ENCODE data around the gene MSL3.

MSL3 gene

DNA sequence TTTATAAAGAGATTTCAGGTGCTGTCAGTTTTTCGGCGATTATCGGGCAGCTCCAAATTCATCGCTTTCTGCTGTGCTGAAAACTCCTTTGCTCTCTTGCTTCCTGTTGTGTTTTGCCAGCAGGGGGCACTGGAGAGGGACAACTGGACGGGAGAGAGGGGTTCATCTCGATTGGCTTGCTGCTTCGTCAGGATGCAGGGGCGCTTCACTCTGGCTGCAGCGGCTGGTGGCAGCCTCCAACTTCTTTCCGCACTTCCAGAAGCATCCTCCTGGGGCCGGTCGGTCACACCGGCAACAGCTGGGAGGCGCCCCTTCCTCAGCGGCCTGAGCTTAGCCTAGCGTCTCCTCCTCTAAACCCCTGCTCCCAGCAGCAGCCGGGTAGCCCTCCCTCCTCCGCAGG lies 29.5 kb downstream of the MSL3 start:
- peak overlapping the region in 1 of 2 donors; percentile 21 for H3K4me3 ChIP-seq (replicated peaks in 1 of 2; ENCODE audit: low read depth in 2 of 2, low read length in 2 of 2)
- peak; percentile 64 to 67 for DNase-seq (ENCODE audit: low read depth in 2 of 2)
- TF ChIP-seq, protein P1, sequence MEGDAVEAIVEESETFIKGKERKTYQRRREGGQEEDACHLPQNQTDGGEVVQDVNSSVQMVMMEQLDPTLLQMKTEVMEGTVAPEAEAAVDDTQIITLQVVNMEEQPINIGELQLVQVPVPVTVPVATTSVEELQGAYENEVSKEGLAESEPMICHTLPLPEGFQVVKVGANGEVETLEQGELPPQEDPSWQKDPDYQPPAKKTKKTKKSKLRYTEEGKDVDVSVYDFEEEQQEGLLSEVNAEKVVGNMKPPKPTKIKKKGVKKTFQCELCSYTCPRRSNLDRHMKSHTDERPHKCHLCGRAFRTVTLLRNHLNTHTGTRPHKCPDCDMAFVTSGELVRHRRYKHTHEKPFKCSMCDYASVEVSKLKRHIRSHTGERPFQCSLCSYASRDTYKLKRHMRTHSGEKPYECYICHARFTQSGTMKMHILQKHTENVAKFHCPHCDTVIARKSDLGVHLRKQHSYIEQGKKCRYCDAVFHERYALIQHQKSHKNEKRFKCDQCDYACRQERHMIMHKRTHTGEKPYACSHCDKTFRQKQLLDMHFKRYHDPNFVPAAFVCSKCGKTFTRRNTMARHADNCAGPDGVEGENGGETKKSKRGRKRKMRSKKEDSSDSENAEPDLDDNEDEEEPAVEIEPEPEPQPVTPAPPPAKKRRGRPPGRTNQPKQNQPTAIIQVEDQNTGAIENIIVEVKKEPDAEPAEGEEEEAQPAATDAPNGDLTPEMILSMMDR (IDR thresholded peaks at IDR 0.05; ENCODE audit: low read depth, low read length): peak; percentile 71

DNA sequence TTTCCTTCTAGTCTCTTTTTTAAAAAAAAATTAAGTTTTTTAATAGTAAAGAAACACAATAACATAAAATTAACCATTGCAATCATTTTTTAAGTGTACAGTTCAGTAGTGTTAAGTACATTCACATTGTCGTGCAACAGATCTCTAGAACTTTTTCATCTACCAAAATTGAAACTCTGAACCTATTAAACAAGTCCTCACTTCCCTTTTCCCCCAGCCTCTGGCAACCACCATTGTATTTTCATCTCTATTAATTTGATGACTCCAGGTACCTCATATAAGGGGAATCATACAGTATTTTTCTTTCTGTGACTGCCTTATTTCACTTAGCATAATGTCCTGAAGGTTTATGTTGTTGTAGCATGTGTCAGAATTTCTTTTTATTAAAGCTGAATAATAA lies 31.8 kb downstream of the MSL3 start:
- TF ChIP-seq, protein P1 (IDR thresholded peaks at IDR 0.05; ENCODE audit: low read depth, low read length): no peak
- no peak overlapping the region for H3K4me3 ChIP-seq (replicated peaks in 1 of 2; ENCODE audit: low read depth in 2 of 2, low read length in 2 of 2)
- no peak for DNase-seq (ENCODE audit: low read depth in 2 of 2)

DNA sequence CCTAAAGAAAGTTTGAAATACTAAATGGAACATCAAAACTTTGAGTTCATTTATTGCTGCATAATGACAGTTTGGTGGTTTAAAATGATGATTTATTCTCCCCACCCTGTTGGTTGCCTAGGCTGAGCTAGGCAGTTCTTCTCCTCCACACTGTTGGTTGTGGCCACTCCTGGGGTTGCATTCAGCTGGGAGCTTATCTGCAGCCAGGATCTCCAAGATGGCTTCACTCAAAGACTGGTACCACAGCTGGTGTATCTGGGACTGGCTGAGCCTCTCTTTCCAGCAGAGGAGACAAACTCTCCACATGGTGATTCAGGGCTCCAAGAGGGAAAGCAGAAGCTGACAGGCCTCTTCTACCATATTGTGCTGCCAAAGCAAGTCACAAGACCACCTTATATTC lies 33.1 kb downstream of the MSL3 start:
- no peak overlapping the region for H3K4me3 ChIP-seq (replicated peaks in 1 of 2; ENCODE audit: low read depth in 2 of 2, low read length in 2 of 2)
- DNase-seq (ENCODE audit: low read depth in 2 of 2): no peak
- TF ChIP-seq, protein P1 (IDR thresholded peaks at IDR 0.05; ENCODE audit: low read depth, low read length): no peak

DNA sequence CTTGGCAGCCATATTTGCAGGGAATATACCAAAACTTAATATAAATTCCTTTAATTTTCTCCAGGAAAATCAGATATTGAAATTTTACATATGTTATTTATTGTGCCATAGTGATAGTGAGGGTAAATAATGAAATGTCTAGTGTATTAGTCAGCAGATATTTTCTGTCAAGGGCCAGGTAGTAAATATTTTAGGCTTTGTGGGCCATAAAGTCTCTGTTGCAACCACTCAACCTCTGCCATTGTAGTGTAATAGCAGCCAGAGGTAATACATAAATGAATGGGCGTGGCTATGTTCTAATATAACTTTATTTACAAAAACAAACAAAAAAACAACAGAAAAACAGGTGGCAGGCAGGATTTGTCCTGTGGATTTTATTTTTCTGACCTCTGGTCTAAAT lies 33.5 kb downstream of the MSL3 start:
- H3K4me3 ChIP-seq (replicated peaks in 1 of 2; ENCODE audit: low read depth in 2 of 2, low read length in 2 of 2): no peak overlapping the region
- TF ChIP-seq, protein P1 (IDR thresholded peaks at IDR 0.05; ENCODE audit: low read depth, low read length): no peak
- no peak for DNase-seq (ENCODE audit: low read depth in 2 of 2)

DNA sequence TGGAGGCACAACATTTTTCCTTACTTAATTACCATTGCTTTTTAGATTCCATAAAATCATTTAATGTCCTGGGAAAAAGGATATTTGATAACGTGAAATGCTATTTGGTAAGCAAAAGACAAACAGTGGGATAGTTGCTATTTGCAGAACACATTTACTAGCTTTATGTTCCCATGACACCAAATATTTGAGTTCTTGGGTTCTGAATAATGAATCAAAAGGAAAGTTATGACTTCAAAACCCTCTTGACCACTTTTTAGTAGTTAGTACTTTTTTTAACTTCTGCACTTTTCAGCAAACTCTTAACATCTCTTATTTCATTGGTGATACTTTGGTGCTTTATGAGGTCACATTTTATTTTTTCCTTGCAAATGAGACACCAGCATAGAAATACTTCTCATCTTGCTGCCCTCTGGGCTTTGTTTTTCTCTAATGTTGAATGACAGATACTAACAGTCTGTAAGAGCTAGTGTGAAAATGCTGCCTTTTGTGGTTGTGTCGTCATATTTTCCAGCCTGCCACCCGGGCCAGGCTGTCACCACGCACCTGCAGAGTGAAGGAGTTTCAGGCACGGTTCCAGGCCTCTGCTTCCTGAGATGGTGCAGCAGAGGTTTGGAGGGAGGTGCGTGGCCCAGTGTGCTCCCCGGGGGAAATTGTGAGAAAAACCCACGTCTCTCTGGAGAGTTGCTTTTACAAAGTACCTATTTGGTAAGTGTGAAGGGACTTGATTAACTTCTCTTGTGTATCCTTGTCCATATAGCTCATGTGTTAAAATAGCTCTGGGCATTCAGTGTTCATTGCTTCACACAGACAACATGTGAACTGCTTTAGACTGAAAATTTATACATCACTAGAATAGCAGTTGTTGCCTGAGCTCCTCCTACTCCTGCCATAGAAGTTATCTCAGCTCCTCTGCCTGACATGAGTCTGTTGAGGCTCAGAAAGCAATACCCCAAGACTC lies 34.7 kb downstream of the MSL3 start:
- TF ChIP-seq, protein P1 (IDR thresholded peaks at IDR 0.05; ENCODE audit: low read depth, low read length): no peak
- no peak for DNase-seq (ENCODE audit: low read depth in 2 of 2)
- H3K4me3 ChIP-seq (replicated peaks in 1 of 2; ENCODE audit: low read depth in 2 of 2, low read length in 2 of 2): no peak overlapping the region

DNA sequence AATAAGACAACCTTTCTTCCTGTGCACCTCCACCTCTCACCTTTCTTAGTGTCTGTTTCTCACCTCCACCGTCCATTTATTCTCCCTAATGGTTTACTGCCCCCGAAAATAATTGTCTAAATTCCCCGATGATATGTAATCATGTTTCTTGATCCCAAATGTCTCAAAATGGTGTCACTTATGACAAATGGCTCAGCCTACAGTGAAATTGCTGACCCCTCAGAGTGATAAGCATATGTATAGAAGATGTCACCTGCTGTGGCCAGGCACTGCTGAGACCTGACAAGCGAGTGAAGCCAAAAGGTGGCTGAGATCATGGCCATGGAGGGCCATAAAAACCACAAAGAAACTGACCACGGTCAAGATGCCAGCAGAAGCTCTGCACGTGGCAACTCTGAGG lies 35.7 kb downstream of the MSL3 start:
- DNase-seq (ENCODE audit: low read depth in 2 of 2): no peak
- H3K4me3 ChIP-seq (replicated peaks in 1 of 2; ENCODE audit: low read depth in 2 of 2, low read length in 2 of 2): no peak overlapping the region
- TF ChIP-seq, protein P1 (IDR thresholded peaks at IDR 0.05; ENCODE audit: low read depth, low read length): no peak

Data from cardiac fibroblast (primary cell).